GM18867 (cell line): ENCODE results near the gene UBAC1.

Experiments
- ATAC-seq: cut with Tn5 transposase; IDR thresholded peaks from one replicate; pipeline ENCODE4 v1.9.1; 2021; ENCODE audit warnings: mild to moderate bottlenecking, moderate library complexity; ENCODE audit not compliant: unreplicated experiment

Gene UBAC1

GRCh38 chr9:135887585-135888050 lies 73.6 kb downstream of the UBAC1 start:
- no peak for ATAC-seq

- ATAC-seq: no peak
Observed at GRCh38 chr9:135887021-135887507, 74.1 kb downstream of the UBAC1 start.

GRCh38 chr9:135886147-135886981 lies 74.8 kb downstream of the UBAC1 start:
- no peak for ATAC-seq

GRCh38 chr9:135885100-135885853 lies 75.9 kb downstream of the UBAC1 start:
- no peak for ATAC-seq

- no peak for ATAC-seq
Observed at GRCh38 chr9:135884328-135885035, 76.7 kb downstream of the UBAC1 start.

GRCh38 chr9:135883410-135884089 lies 77.6 kb downstream of the UBAC1 start:
- no peak for ATAC-seq
